SU-DHL-6 (cell line): ENCODE results near the gene ADARB2.

ENCODE experiments used
- H2AFZ ChIP-seq: fragments of 200-600 bp; sonication (generic); 2 replicates; pipeline ENCODE4 v1.6.1; 2014; ENCODE audit warnings: low read depth, mild to moderate bottlenecking, moderate library complexity, mixed read lengths, antibody characterized with exemption, low read length; ENCODE audit not compliant: severe bottlenecking
- H3F3A ChIP-seq: fragments of 200-600 bp; shearing (Covaris generic); 2 replicates; pipeline ENCODE4 v1.6.0; 2016; ENCODE audit warnings: antibody characterized with exemption, mild to moderate bottlenecking; ENCODE audit not compliant: insufficient read depth
- H3K27ac ChIP-seq: fragments of 200-600 bp; sonication (generic); 2 replicates; pipeline ENCODE4 v1.5.1; 2016; ENCODE audit warnings: low read depth, mild to moderate bottlenecking, low read length, moderate library complexity, mixed read lengths
- H3K27me3 ChIP-seq: fragments of 200-600 bp; sonication (generic), shearing (Covaris generic); 2 replicates; pipeline ENCODE4 v1.6.0; 2014; ENCODE audit warnings: mild to moderate bottlenecking, low read length
- H3K36me3 ChIP-seq: fragments of 200-600 bp; sonication (generic); 2 replicates; pipeline ENCODE4 v1.6.1; 2014; ENCODE audit warnings: mild to moderate bottlenecking, low read length, mixed read lengths
- H3K4me2 ChIP-seq: fragments of 300-600, 200-600 bp; shearing (Covaris generic), sonication (generic); 2 replicates; pipeline ENCODE4 v1.6.0; 2014; ENCODE audit warnings: low read length, low read depth, mild to moderate bottlenecking; ENCODE audit not compliant: poor library complexity, severe bottlenecking
- H3K4me3 ChIP-seq: fragments of 200-600 bp; sonication (generic); 2 replicates; pipeline ENCODE4 v1.5.1; 2014; ENCODE audit warnings: antibody characterized with exemption, low read length, mild to moderate bottlenecking, mixed read lengths; ENCODE audit not compliant: insufficient read depth, poor library complexity, severe bottlenecking
- H3K79me2 ChIP-seq: fragments of 200-600 bp; sonication (generic); 2 replicates; pipeline ENCODE4 v1.6.1; 2014; ENCODE audit warnings: mild to moderate bottlenecking, low read length, moderate library complexity; ENCODE audit not compliant: insufficient read depth
- H3K9ac ChIP-seq: fragments of 200-600 bp; sonication (generic); 2 replicates; pipeline ENCODE4 v1.7.0; 2014; ENCODE audit warnings: mild to moderate bottlenecking, low read length
- H3K9me2 ChIP-seq: fragments of 200-600 bp; sonication (generic); replicated peaks from 2 replicates; pipeline ENCODE4 v1.6.1; 2014; ENCODE audit warnings: low read length; ENCODE audit not compliant: insufficient read depth
- H3K9me3 ChIP-seq: fragments of 200-600 bp; sonication (generic); 2 replicates; pipeline ENCODE4 v1.6.1; 2014; ENCODE audit warnings: low read length, mixed read lengths; ENCODE audit not compliant: insufficient read depth
- H4K20me1 ChIP-seq: fragments of 200-600 bp; sonication (generic); 2 replicates; pipeline ENCODE4 v1.6.1; 2014; ENCODE audit warnings: low read depth, mild to moderate bottlenecking, antibody characterized with exemption, low read length, moderate library complexity, mixed read lengths
- EZH2phosphoT487 ChIP-seq: fragments of 200-600 bp; sonication (generic), shearing (Covaris generic); conservative IDR thresholded peaks from 2 replicates; pipeline ENCODE4 v1.6.1; 2018; ENCODE audit warnings: mild to moderate bottlenecking, antibody characterized with exemption, low read length, moderate library complexity, mixed read lengths
- TF ChIP-seq, protein P1 (sequence below): fragments of 200-600 bp; sonication (generic); IDR thresholded peaks from one replicate; pipeline ENCODE4 v1.5.1; 2017; ENCODE audit warnings: antibody characterized with exemption, mild to moderate bottlenecking, low read length, moderate library complexity; ENCODE audit not compliant: insufficient read depth, poor library complexity, severe bottlenecking

ADARB2 gene

DNA sequence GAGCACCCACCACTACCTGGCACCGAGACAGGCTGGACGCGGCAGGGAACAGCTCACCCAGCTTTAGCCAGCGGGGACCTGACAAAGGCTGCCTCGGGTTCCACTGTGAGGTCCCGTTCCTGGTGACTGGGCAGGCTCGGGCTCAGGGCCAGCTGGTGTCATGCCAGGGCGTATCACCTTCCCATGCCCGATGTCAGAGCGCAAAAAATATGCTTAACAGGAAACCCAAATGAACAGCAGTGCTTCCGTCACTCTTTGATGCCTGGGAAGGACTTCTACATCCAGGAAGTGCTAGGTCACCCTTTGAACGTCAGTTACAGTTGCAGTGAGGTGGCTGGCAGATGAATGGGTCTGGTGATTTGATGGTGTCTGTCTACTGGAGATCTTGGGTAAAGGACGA lies 106.0 kb downstream of the ADARB2 start:
- Histone ChIP-seq H3K4me2 (no peak overlapping the region), H3K9me3 (no peaks in the 10 kb centered on the region), H2AFZ (no peak overlapping the region), H3K9ac (no peak overlapping the region), H3K9me2 (no peaks in the 10 kb centered on the region), H3F3A (no peaks in the 10 kb centered on the region), H3K4me3 (no peak overlapping the region), H4K20me1 (no peaks in the 10 kb centered on the region), H3K36me3 (no peaks in the 10 kb centered on the region), H3K27ac (no peak overlapping the region), H3K79me2 (no peaks in the 10 kb centered on the region), H3K27me3 (no peaks in the 10 kb centered on the region)
- TF ChIP-seq EZH2phosphoT487 = no peak
- TF ChIP-seq, protein P1, sequence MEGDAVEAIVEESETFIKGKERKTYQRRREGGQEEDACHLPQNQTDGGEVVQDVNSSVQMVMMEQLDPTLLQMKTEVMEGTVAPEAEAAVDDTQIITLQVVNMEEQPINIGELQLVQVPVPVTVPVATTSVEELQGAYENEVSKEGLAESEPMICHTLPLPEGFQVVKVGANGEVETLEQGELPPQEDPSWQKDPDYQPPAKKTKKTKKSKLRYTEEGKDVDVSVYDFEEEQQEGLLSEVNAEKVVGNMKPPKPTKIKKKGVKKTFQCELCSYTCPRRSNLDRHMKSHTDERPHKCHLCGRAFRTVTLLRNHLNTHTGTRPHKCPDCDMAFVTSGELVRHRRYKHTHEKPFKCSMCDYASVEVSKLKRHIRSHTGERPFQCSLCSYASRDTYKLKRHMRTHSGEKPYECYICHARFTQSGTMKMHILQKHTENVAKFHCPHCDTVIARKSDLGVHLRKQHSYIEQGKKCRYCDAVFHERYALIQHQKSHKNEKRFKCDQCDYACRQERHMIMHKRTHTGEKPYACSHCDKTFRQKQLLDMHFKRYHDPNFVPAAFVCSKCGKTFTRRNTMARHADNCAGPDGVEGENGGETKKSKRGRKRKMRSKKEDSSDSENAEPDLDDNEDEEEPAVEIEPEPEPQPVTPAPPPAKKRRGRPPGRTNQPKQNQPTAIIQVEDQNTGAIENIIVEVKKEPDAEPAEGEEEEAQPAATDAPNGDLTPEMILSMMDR = no peak

DNA sequence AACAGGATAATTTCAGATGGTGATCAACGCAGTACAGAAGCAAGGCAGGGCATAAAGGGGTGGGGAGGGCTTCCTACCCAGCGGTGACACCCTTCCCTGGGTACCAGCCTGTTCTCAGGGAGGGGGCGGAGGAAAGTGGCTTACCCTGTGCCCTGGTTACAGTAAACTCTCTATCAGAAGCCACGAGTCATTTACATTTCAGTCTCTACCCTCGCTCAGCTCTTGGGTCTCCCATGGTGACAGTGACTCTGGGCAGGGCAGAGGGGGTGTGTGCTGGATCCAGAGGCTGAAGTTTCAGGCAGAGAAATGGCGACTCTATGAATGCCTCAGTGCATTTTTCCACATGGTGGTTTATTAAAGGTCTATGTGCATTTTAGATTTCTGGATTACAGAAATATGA lies 107.0 kb downstream of the ADARB2 start:
- Histone ChIP-seq H2AFZ (no peak overlapping the region), H3K4me2 (no peak overlapping the region), H3K9me3 (no peaks in the 10 kb centered on the region), H3K36me3 (no peaks in the 10 kb centered on the region), H3K27ac (no peak overlapping the region), H3F3A (no peaks in the 10 kb centered on the region), H3K9ac (no peak overlapping the region), H3K79me2 (no peaks in the 10 kb centered on the region), H3K4me3 (no peak overlapping the region), H3K27me3 (no peaks in the 10 kb centered on the region), H4K20me1 (no peaks in the 10 kb centered on the region), H3K9me2 (no peaks in the 10 kb centered on the region)
- TF ChIP-seq, protein P1 = no peak
- TF ChIP-seq EZH2phosphoT487 = no peak

DNA sequence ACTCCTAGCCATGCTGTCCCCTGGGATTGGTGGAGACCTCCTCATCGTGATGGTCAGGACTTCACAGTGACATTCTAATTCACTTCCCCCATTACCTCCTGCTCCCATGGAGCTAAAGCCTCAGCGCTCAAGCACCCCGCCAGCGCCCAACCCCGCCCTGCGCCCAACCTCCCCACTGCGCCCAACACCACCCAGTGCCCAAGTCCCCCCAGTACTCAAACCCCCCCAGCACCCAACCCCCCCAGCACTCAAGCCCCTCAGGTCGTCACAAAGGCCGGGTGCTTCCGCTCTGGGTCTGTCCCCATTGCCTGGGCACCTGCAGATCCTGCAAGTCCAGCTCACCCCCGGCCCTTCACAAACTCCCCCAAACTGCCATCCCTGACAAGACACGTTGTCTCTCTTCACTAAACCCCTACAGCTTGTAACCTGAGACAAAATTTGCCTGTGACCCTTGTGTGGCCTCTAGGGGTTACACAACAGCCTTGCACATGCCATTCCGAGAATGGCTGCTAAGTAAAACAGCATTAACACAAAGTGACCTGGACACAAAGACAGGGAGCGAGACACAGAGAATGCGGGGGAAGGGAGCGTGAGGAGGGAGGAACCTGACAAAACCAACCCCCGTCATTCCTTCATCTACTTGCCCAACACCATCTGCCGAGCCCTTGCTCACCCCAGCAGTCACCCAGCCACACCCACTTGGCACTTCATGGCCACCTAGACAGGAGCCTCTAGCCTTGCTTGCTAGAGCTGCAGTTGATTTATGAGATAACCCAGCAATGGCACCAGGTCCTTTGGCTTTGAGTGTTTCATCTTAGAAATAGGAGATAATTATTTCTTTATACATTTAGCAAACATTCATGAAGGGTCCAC lies 107.8 kb downstream of the ADARB2 start:
- no peaks in the 10 kb centered on the region for H3K79me2 ChIP-seq
- TF ChIP-seq, protein P1 = no peak
- no peak for TF ChIP-seq EZH2phosphoT487
- no peak overlapping the region for H3K27ac ChIP-seq
- no peak overlapping the region for H3K4me2 ChIP-seq
- H3K9me2 ChIP-seq = no peaks in the 10 kb centered on the region
- H3K4me3 ChIP-seq = no peak overlapping the region
- no peaks in the 10 kb centered on the region for H4K20me1 ChIP-seq
- H3K9ac ChIP-seq = no peak overlapping the region
- H3K9me3 ChIP-seq = no peaks in the 10 kb centered on the region
- H3K27me3 ChIP-seq = no peaks in the 10 kb centered on the region
- H3F3A ChIP-seq = no peaks in the 10 kb centered on the region
- no peaks in the 10 kb centered on the region for H3K36me3 ChIP-seq
- no peak overlapping the region for H2AFZ ChIP-seq
